ENCODE data around the gene MARK2.
A peak's percentile ranks its signal among the peaks of the same experiment; 100 is the strongest.

Gene MARK2

GRCh38 chr11:63929616-63930015 lies 90.7 kb downstream of the MARK2 start:
- no peak for DNase-seq (ENCODE audit: low spot score)

GRCh38 chr11:63931045-63931444 lies 92.1 kb downstream of the MARK2 start:
- no peak for DNase-seq (ENCODE audit: low spot score)

- DNase-seq (ENCODE audit: low spot score), result no peak
Observed at GRCh38 chr11:63931876-63932275, 93.0 kb downstream of the MARK2 start.

- no peak for DNase-seq (ENCODE audit: low spot score)
Observed at GRCh38 chr11:63933459-63933858, 94.5 kb downstream of the MARK2 start.

GRCh38 chr11:63937713-63938478 lies 99.0 kb downstream of the MARK2 start:
- no peak for DNase-seq (ENCODE audit: low spot score)

- DNase-seq (ENCODE audit: low spot score), result peak; percentile 96
Observed at GRCh38 chr11:63938479-63939396, 99.8 kb downstream of the MARK2 start, which contains the start of gene NAA40. NAA40 (plus strand) TSS chr11:63939002; CDS start chr11:63939097, 95 bp downstream.

GRCh38 chr11:63939397-63939891 lies 100.5 kb downstream of the MARK2 start:
- no peak for DNase-seq (ENCODE audit: low spot score)

GRCh38 chr11:63940786-63941185 lies 101.9 kb downstream of the MARK2 start:
- DNase-seq (ENCODE audit: low spot score), result no peak

GRCh38 chr11:63941901-63942300 lies 103.0 kb downstream of the MARK2 start:
- DNase-seq (ENCODE audit: low spot score), result no peak

- DNase-seq (ENCODE audit: low spot score), result no peak
Observed at GRCh38 chr11:63942803-63943202, 103.9 kb downstream of the MARK2 start.

GRCh38 chr11:63944987-63945386 lies 106.1 kb downstream of the MARK2 start:
- no peak for DNase-seq (ENCODE audit: low spot score)

- peak; percentile 65 for DNase-seq (ENCODE audit: low spot score)
Observed at GRCh38 chr11:63945477-63946163, 106.7 kb downstream of the MARK2 start.

GRCh38 chr11:63951779-63952536 lies 113.0 kb downstream of the MARK2 start:
- DNase-seq (ENCODE audit: low spot score), result peak; percentile 39

- DNase-seq (ENCODE audit: low spot score), result no peak
Observed at GRCh38 chr11:63952570-63952969, 113.7 kb downstream of the MARK2 start.

- DNase-seq (ENCODE audit: low spot score), result no peak
Observed at GRCh38 chr11:63958008-63958407, 119.1 kb downstream of the MARK2 start.
